Fibroblast of villous mesenchyme (primary cell): ENCODE results near the gene CASP3. TPM values are rescaled to one million over a fixed set of nuclear protein-coding genes. Genes with fewer than 3 reads are reported as not detected.

Experiments used
- DNase-seq: peaks from one replicate; pipeline ENCODE4 v3.0.0-alpha.2; 2010; ENCODE audit warnings: low read depth
- H3K4me3 ChIP-seq: 2 replicates; pipeline ENCODE4 v1.5.1; 2011; ENCODE audit warnings: low read depth, mild to moderate bottlenecking, low read length
- CTCF ChIP-seq: IDR thresholded peaks from 2 replicates; pipeline ENCODE4 v1.5.1; 2012; ENCODE audit warnings: low read depth, mild to moderate bottlenecking, low read length; ENCODE audit not compliant: insufficient read depth
- total RNA-seq: library from RNA; depleted of rRNA; stranded (reverse); fragments of >200 nt; gene quantifications from 2 replicates; pipeline ENCODE4 v1.2.3, GENCODE V29; 2012

The CASP3 gene
- 35.4 and 110 TPM in 2 replicates for total RNA-seq

GRCh38 chr4:184649026-184649970 lies at the start of gene CASP3, which contains the start of gene PRIMPOL:
Gene CASP3, minus strand, starts transcription at chr4:184649447. Its CDS starts 10,994 bp downstream, at chr4:184638453.
Gene PRIMPOL, plus strand, starts transcription at chr4:184649738. Its CDS starts 7,403 bp downstream, at chr4:184657141.
- TF ChIP-seq CTCF, result no peak

GRCh38 chr4:184697956-184698355 lies 48.7 kb upstream of the CASP3 start:
- DNase-seq, result no peak
- no peak overlapping the region for H3K4me3 ChIP-seq
- TF ChIP-seq CTCF, result no peak

More at GRCh38 chr4:184649026-184649970, at the start of gene CASP3, which contains the start of gene PRIMPOL:
- H3K4me3 ChIP-seq, result peak within 1 kb of the TSS; percentile 89
- peak; percentile 94 for DNase-seq

GRCh38 chr4:184695178-184695896 lies 46.1 kb upstream of the CASP3 start:
- no peak for TF ChIP-seq CTCF
- DNase-seq, result peak; percentile 39

GRCh38 chr4:184694412-184694956 lies 45.2 kb upstream of the CASP3 start:
- no peak for DNase-seq
- H3K4me3 ChIP-seq, result no peak overlapping the region
- TF ChIP-seq CTCF, result no peak

More at GRCh38 chr4:184695178-184695896, 46.1 kb upstream of the CASP3 start:
- no peak overlapping the region for H3K4me3 ChIP-seq

GRCh38 chr4:184693056-184693455 lies 43.8 kb upstream of the CASP3 start:
- no peak overlapping the region for H3K4me3 ChIP-seq
- peak; percentile 40 for DNase-seq
- no peak for TF ChIP-seq CTCF

GRCh38 chr4:184689681-184690080 lies 40.4 kb upstream of the CASP3 start:
- no peak for DNase-seq
- no peak for TF ChIP-seq CTCF
- no peak overlapping the region for H3K4me3 ChIP-seq
